ENCODE measurements around the gene R3HCC1L. TPM values are rescaled to one million over a fixed set of nuclear protein-coding genes. Genes with fewer than 3 reads are reported as not detected.

Gene R3HCC1L
- total RNA-seq, 1 experiment from 2014 or later, result 16.2 TPM

- no TSS peak for BruUV-seq (replicated peaks)
Measured at GRCh38 chr10:98088186-98088971, 46.1 kb upstream of the R3HCC1L start.

DNA sequence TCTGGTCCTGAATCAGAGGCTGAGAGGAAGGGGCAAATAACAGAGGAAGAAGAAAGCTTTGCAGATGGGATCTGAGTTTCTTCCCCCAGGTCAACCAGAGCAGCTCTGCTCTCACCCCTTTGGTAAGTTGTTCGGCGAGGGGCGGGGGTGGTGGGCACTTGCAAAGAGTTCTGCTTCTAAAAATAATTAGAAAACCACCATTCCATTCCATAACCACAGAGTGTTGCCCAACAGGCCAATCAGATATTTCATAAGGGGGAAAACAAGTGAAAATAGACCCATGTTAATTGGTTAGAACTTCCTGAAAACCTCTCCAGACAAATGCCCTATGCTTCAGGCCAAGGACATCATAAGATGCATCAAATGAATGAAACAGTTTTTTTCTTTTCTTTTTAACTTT is 43.6 kb upstream of the R3HCC1L start:
- intact Hi-C loops (cut with micrococcal nuclease; ENCODE audit: unreplicated experiment), result no loop called here
- H3K9me3 ChIP-seq (ENCODE audit: low read depth, low read length, poor library complexity, severe bottlenecking), result no peaks in the 10 kb centered on the region
- no peak for TF ChIP-seq EZH2 (IDR thresholded peaks at IDR 0.05; ENCODE audit: borderline replicate concordance, low read depth, low read length, poor library complexity, severe bottlenecking)
- TF ChIP-seq, protein P1, sequence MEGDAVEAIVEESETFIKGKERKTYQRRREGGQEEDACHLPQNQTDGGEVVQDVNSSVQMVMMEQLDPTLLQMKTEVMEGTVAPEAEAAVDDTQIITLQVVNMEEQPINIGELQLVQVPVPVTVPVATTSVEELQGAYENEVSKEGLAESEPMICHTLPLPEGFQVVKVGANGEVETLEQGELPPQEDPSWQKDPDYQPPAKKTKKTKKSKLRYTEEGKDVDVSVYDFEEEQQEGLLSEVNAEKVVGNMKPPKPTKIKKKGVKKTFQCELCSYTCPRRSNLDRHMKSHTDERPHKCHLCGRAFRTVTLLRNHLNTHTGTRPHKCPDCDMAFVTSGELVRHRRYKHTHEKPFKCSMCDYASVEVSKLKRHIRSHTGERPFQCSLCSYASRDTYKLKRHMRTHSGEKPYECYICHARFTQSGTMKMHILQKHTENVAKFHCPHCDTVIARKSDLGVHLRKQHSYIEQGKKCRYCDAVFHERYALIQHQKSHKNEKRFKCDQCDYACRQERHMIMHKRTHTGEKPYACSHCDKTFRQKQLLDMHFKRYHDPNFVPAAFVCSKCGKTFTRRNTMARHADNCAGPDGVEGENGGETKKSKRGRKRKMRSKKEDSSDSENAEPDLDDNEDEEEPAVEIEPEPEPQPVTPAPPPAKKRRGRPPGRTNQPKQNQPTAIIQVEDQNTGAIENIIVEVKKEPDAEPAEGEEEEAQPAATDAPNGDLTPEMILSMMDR (conservative IDR thresholded peaks at IDR 0.05; ENCODE audit: low read depth, low read length), result no peak
- H3K36me3 ChIP-seq (ENCODE audit: insufficient read depth, low read length, poor library complexity, severe bottlenecking), result no peaks in the 10 kb centered on the region
- CTCF ChIA-PET, result no interaction called here
- H3K27me3 ChIP-seq (replicated peaks; ENCODE audit: insufficient read depth, low read depth, low read length, poor library complexity), result peaks cover 31% of the 10 kb centered on the region
- POLR2A ChIA-PET (ENCODE audit: low non-redundant PET), result no interaction called here
- no peak for DNase-seq (ENCODE audit: low spot score)
- H3K27ac ChIP-seq (ENCODE audit: low read depth, low read length, poor library complexity, severe bottlenecking), result no peak overlapping the region
- no TSS peak for BruUV-seq (replicated peaks)
- H3K4me1 ChIP-seq (ENCODE audit: insufficient read depth, low read length, poor library complexity, severe bottlenecking), result no peaks in the 10 kb centered on the region
- no peak overlapping the region for H3K4me3 ChIP-seq (ENCODE audit: low read depth, low read length, poor library complexity, severe bottlenecking)

More at GRCh38 chr10:98088186-98088971, 46.1 kb upstream of the R3HCC1L start:
- intact Hi-C loops (cut with micrococcal nuclease; ENCODE audit: unreplicated experiment), result no loop called here
- Histone ChIP-seq H3K4me1 (ENCODE audit: insufficient read depth, low read length, poor library complexity, severe bottlenecking) (no peaks in the 10 kb centered on the region), H3K9me3 (ENCODE audit: low read depth, low read length, poor library complexity, severe bottlenecking) (no peaks in the 10 kb centered on the region), H3K27ac (ENCODE audit: low read depth, low read length, poor library complexity, severe bottlenecking) (no peak overlapping the region), H3K36me3 (ENCODE audit: insufficient read depth, low read length, poor library complexity, severe bottlenecking) (no peaks in the 10 kb centered on the region), H3K4me3 (ENCODE audit: low read depth, low read length, poor library complexity, severe bottlenecking) (no peak overlapping the region), H3K27me3 (replicated peaks; ENCODE audit: insufficient read depth, low read depth, low read length, poor library complexity) (peaks cover 16% of the 10 kb centered on the region)
- ChIA-PET POLR2A (ENCODE audit: low non-redundant PET) (no interaction called here), CTCF (no interaction called here)
- DNase-seq (ENCODE audit: low spot score), result peak; percentile 19
- TF ChIP-seq, protein P1 (conservative IDR thresholded peaks at IDR 0.05; ENCODE audit: low read depth, low read length), result no peak
- no peak for TF ChIP-seq EZH2 (IDR thresholded peaks at IDR 0.05; ENCODE audit: borderline replicate concordance, low read depth, low read length, poor library complexity, severe bottlenecking)

GRCh38 chr10:98096316-98096715 is 38.1 kb upstream of the R3HCC1L start:
- CTCF ChIA-PET, result no interaction called here

More at GRCh38 chr10:98096316-98096715, 38.1 kb upstream of the R3HCC1L start:
- no peak overlapping the region for H3K4me3 ChIP-seq (ENCODE audit: low read depth, low read length, poor library complexity, severe bottlenecking)
- H3K27me3 ChIP-seq (replicated peaks; ENCODE audit: insufficient read depth, low read depth, low read length, poor library complexity), result peaks cover 36% of the 10 kb centered on the region
- intact Hi-C loops (cut with micrococcal nuclease; ENCODE audit: unreplicated experiment), result no loop called here
- DNase-seq (ENCODE audit: low spot score), result no peak
- no peaks in the 10 kb centered on the region for H3K9me3 ChIP-seq (ENCODE audit: low read depth, low read length, poor library complexity, severe bottlenecking)
- no TSS peak for BruUV-seq (replicated peaks)
- no peaks in the 10 kb centered on the region for H3K36me3 ChIP-seq (ENCODE audit: insufficient read depth, low read length, poor library complexity, severe bottlenecking)
- no peak overlapping the region for H3K27ac ChIP-seq (ENCODE audit: low read depth, low read length, poor library complexity, severe bottlenecking)
- TF ChIP-seq, protein P1 (conservative IDR thresholded peaks at IDR 0.05; ENCODE audit: low read depth, low read length), result no peak
- TF ChIP-seq EZH2 (IDR thresholded peaks at IDR 0.05; ENCODE audit: borderline replicate concordance, low read depth, low read length, poor library complexity, severe bottlenecking), result no peak
- H3K4me1 ChIP-seq (ENCODE audit: insufficient read depth, low read length, poor library complexity, severe bottlenecking), result peaks cover 3% of the 10 kb centered on the region
- POLR2A ChIA-PET (ENCODE audit: low non-redundant PET), result no interaction called here

Measured in A673 (cell line).